T-cell (primary cell): ENCODE data around the gene REXO1. TPM values are rescaled to one million over a fixed set of nuclear protein-coding genes. Genes with fewer than 3 reads are reported as not detected.

ENCODE experiments used
- ATAC-seq, 4 experiments: fragments of 200-7000 bp in 3 of 4; fragments of 150-1000 bp in 1 of 4; cut with Tn5 transposase; replicated peaks in 1 of 4; 1 replicate in 3 of 4; 2 replicates in 1 of 4; pipeline ENCODE4 v1.10.0; 2021; ENCODE audit warnings: moderate library complexity in 3 of 4, mild to moderate bottlenecking in 2 of 4, moderate number of reproducible peaks in 1 of 4
- CTCF ChIA-PET, 2 donors: fragments of 300-600 bp; sonication (Branson Sonifier 250); formaldehyde crosslinking; loops; one replicate each; lab custom pipeline; 2022; ENCODE audit warnings: antibody characterized with exemption in 2 of 2; lab: Charles Lee
- POLR2A ChIA-PET, 2 donors: fragments of 300-600 bp; sonication (Branson Sonifier 250); formaldehyde crosslinking; loops; one replicate each; lab custom pipeline; 2022; ENCODE audit warnings: antibody characterized with exemption in 2 of 2; lab: Charles Lee
- DNase-seq, 35 experiments: peaks; one replicate each; pipeline versions ENCODE4 v3.0.0 to v3.0.0-alpha.2; 2013 to 2023
- H3K27ac ChIP-seq: one replicate; pipeline ENCODE4 v1.5.1; 2013; ENCODE audit warnings: low read length
- H3K27me3 ChIP-seq, 2 experiments: replicated peaks in 1 of 2; 1 replicate in 1 of 2; 2 replicates in 1 of 2; pipeline versions ENCODE4 v1.6.1 to v1.7.0; 2013; ENCODE audit warnings: low read length in 1 of 2, mixed read lengths in 1 of 2; ENCODE audit not compliant: control insufficient read depth in 2 of 2, insufficient read depth in 2 of 2; ENCODE audit errors: extremely low read depth in 1 of 2
- H3K36me3 ChIP-seq, 2 donors: 1 replicate in 1 of 2; 2 replicates in 1 of 2; pipeline versions ENCODE4 v1.6.1 to v1.7.0; 2013; ENCODE audit warnings: low read length in 1 of 2; ENCODE audit not compliant: control insufficient read depth in 2 of 2, insufficient read depth in 1 of 2; ENCODE audit errors: extremely low read depth in 1 of 2
- H3K4me1 ChIP-seq, 2 experiments: 1 replicate in 1 of 2; 2 replicates in 1 of 2; pipeline versions ENCODE4 v1.6.1 to v1.7.0; 2013; ENCODE audit warnings: low read length in 2 of 2, mixed read lengths in 1 of 2; ENCODE audit not compliant: insufficient read depth in 2 of 2, control insufficient read depth in 1 of 2; ENCODE audit errors: extremely low read depth in 1 of 2
- H3K4me3 ChIP-seq, 2 donors: 1 replicate in 1 of 2; 2 replicates in 1 of 2; pipeline versions ENCODE4 v1.5.1 to v1.7.0; 2013; ENCODE audit warnings: mild to moderate bottlenecking in 2 of 2, low read length in 1 of 2, moderate library complexity in 1 of 2; ENCODE audit not compliant: control insufficient read depth in 1 of 2; ENCODE audit errors: extremely low read depth in 1 of 2
- H3K9me3 ChIP-seq: 2 replicates; pipeline ENCODE4 v1.7.0; 2013
- H3K27ac Mint-ChIP-seq, 2 donors: one replicate each; pipeline ENCODE4 v1.8.0; 2020 to 2021; ENCODE audit warnings: mild to moderate bottlenecking in 2 of 2, mixed read lengths in 2 of 2
- H3K27me3 Mint-ChIP-seq, 2 donors: one replicate each; pipeline ENCODE4 v1.8.0; 2021 to 2022; ENCODE audit warnings: mixed read lengths in 2 of 2
- H3K36me3 Mint-ChIP-seq: one replicate; pipeline ENCODE4 v1.8.0; 2021; ENCODE audit warnings: mixed read lengths
- H3K4me1 Mint-ChIP-seq, 3 donors: one replicate each; pipeline ENCODE4 v1.8.0; 2020 to 2022; ENCODE audit warnings: mixed read lengths in 3 of 3, mild to moderate bottlenecking in 1 of 3
- H3K4me3 Mint-ChIP-seq, 3 donors: one replicate each; pipeline ENCODE4 v1.8.0; 2020 to 2022; ENCODE audit warnings: mild to moderate bottlenecking in 3 of 3, mixed read lengths in 3 of 3, moderate library complexity in 3 of 3
- H3K9me3 Mint-ChIP-seq, 3 donors: one replicate each; pipeline ENCODE4 v1.8.0; 2020 to 2022; ENCODE audit warnings: mixed read lengths in 3 of 3
- WGBS: methylation state at CpG from one replicate; pipeline ENCODE4 v1.1.5; 2013; ENCODE audit warnings: missing lambda C conversion rate; ENCODE audit not compliant: insufficient coverage; 5-methylcytosine and 5-hydroxymethylcytosine counted together
- total RNA-seq, 35 experiments: library from RNA in 6 of 35; stranded (reverse) in 6 of 35; fragments of 120-200 nt in 1 of 35; gene quantifications; one replicate each; pipeline versions ENCODE4 v1.2.1 to v1.2.4 and lab custom pipeline; 2013 to 2026

REXO1 gene
- total RNA-seq, 5 donors from 2014 or later (not counting 1 experiment from before 2014, with no cell fraction given): 68.4 to 97.5 (median 78.7) TPM

GRCh38 chr19:1809678-1810077 lies 38.6 kb downstream of the REXO1 start:
- CTCF ChIA-PET: interaction anchor here in 1 of 2 donors (0.7 kb wide), 1 partner anchor 29 kb away, joined by 3 read pairs; no protein-coding TSS in a partner anchor
- H3K27me3 ChIP-seq: no peaks in the 10 kb centered on the region
- DNase-seq: no peak
- no peaks in the 10 kb centered on the region for H3K27me3 Mint-ChIP-seq
- H3K4me1 Mint-ChIP-seq: peaks cover 11 to 13% (median 12%) of the 10 kb centered on the region in 3 donors
- H3K36me3 Mint-ChIP-seq: no peaks in the 10 kb centered on the region
- POLR2A ChIA-PET: no interaction called here
- H3K36me3 ChIP-seq: no peaks in the 10 kb centered on the region
- peaks cover 0 to 26% of the 10 kb centered on the region in 2 experiments for H3K4me1 ChIP-seq
- no peak overlapping the region for H3K4me3 ChIP-seq
- 96% methylated on average over 12 of the region's 18 CpGs for WGBS
- no peak for ATAC-seq
- H3K9me3 ChIP-seq: no peaks in the 10 kb centered on the region
- H3K9me3 Mint-ChIP-seq: no peaks in the 10 kb centered on the region
- no peak overlapping the region for H3K27ac ChIP-seq
- H3K4me3 Mint-ChIP-seq: no peak overlapping the region
- H3K27ac Mint-ChIP-seq: no peak overlapping the region

- no peak overlapping the region for H3K4me3 ChIP-seq
- no peaks in the 10 kb centered on the region for H3K27me3 Mint-ChIP-seq
- ATAC-seq (no peak), DNase-seq (no peak)
- no peaks in the 10 kb centered on the region for H3K36me3 ChIP-seq
- H3K36me3 Mint-ChIP-seq: no peaks in the 10 kb centered on the region
- WGBS: 96% methylated on average over 2 of the region's 2 CpGs
- no peak overlapping the region for H3K27ac Mint-ChIP-seq
- H3K27ac ChIP-seq: no peak overlapping the region
- ChIA-PET POLR2A (no interaction called here), CTCF (no interaction called here)
- peaks cover 0 to 20% of the 10 kb centered on the region in 2 experiments for H3K4me1 ChIP-seq
- H3K9me3 Mint-ChIP-seq: no peaks in the 10 kb centered on the region
- H3K4me3 Mint-ChIP-seq: no peak overlapping the region
- H3K4me1 Mint-ChIP-seq: peaks cover 11 to 13% (median 12%) of the 10 kb centered on the region in 3 donors
- no peaks in the 10 kb centered on the region for H3K9me3 ChIP-seq
- no peaks in the 10 kb centered on the region for H3K27me3 ChIP-seq
Measured at GRCh38 chr19:1808395-1808731, 39.9 kb downstream of the REXO1 start.

- WGBS: 95% methylated on average over 21 of the region's 30 CpGs
- Histone ChIP-seq H3K4me3 (no peak overlapping the region), H3K27ac (no peak overlapping the region), H3K9me3 (no peaks in the 10 kb centered on the region), H3K27me3 (no peaks in the 10 kb centered on the region), H3K36me3 (no peaks in the 10 kb centered on the region), H3K4me1 (peaks cover 0 to 14% of the 10 kb centered on the region in 2 experiments)
- no peaks in the 10 kb centered on the region for H3K36me3 Mint-ChIP-seq
- no peak overlapping the region for H3K4me3 Mint-ChIP-seq
- peaks cover 6 to 9% (median 8%) of the 10 kb centered on the region in 3 donors for H3K4me1 Mint-ChIP-seq
- no peak overlapping the region for H3K27ac Mint-ChIP-seq
- DNase-seq: no peak
- no peak for ATAC-seq
- H3K9me3 Mint-ChIP-seq: no peaks in the 10 kb centered on the region
- ChIA-PET CTCF (interaction anchor here in 1 of 2 donors (0.6 to 0.7 kb wide), 2 partner anchors 650 to 1415 kb away, joined by 4 to 5 read pairs; no protein-coding TSS in a partner anchor), POLR2A (no interaction called here)
- H3K27me3 Mint-ChIP-seq: no peaks in the 10 kb centered on the region
Measured at GRCh38 chr19:1807695-1808394, 40.4 kb downstream of the REXO1 start.

- H3K4me1 Mint-ChIP-seq: peaks cover 0 to 3% (median 3%) of the 10 kb centered on the region in 3 donors
- no peaks in the 10 kb centered on the region for H3K9me3 Mint-ChIP-seq
- no peak overlapping the region for H3K27ac ChIP-seq
- ChIA-PET CTCF (interaction anchor here in 1 of 2 donors (0.6 to 0.7 kb wide), 2 partner anchors 650 to 1416 kb away, joined by 4 to 5 read pairs; no protein-coding TSS in a partner anchor), POLR2A (no interaction called here)
- H3K27me3 Mint-ChIP-seq: no peaks in the 10 kb centered on the region
- ATAC-seq (no peak), DNase-seq (no peak)
- H3K36me3 ChIP-seq: no peaks in the 10 kb centered on the region
- no peaks in the 10 kb centered on the region for H3K27me3 ChIP-seq
- H3K4me1 ChIP-seq: peaks cover 0 to 12% of the 10 kb centered on the region in 2 experiments
- no peak overlapping the region for H3K27ac Mint-ChIP-seq
- no peaks in the 10 kb centered on the region for H3K36me3 Mint-ChIP-seq
- no peaks in the 10 kb centered on the region for H3K9me3 ChIP-seq
- no peak overlapping the region for H3K4me3 ChIP-seq
- WGBS: 86% methylated on average over 26 of the region's 28 CpGs
- H3K4me3 Mint-ChIP-seq: no peak overlapping the region
Measured at GRCh38 chr19:1807030-1807694, 41.1 kb downstream of the REXO1 start.

GRCh38 chr19:1806184-1807029 lies 41.9 kb downstream of the REXO1 start:
- Mint-ChIP-seq H3K9me3 (no peaks in the 10 kb centered on the region), H3K4me1 (peaks cover 0 to 1% (median 1%) of the 10 kb centered on the region in 3 donors), H3K36me3 (no peaks in the 10 kb centered on the region), H3K27ac (no peak overlapping the region), H3K4me3 (no peak overlapping the region), H3K27me3 (no peaks in the 10 kb centered on the region)
- POLR2A ChIA-PET: no interaction called here
- Histone ChIP-seq H3K27ac (no peak overlapping the region), H3K4me1 (peaks cover 0 to 6% of the 10 kb centered on the region in 2 experiments), H3K9me3 (no peaks in the 10 kb centered on the region), H3K27me3 (no peaks in the 10 kb centered on the region), H3K4me3 (no peak overlapping the region), H3K36me3 (no peaks in the 10 kb centered on the region)
- DNase-seq: no peak
- CTCF ChIA-PET: no interaction called here
- no peak for ATAC-seq
- WGBS: 95% methylated on average over 43 of the region's 45 CpGs
